ENCODE results near the gene GNG12. TPM values are rescaled to one million over a fixed set of nuclear protein-coding genes. Genes with fewer than 3 reads are reported as not detected.

GNG12 gene
- total RNA-seq, 6 experiments from 2014 or later = 172 to 229 (median 198) TPM

DNA sequence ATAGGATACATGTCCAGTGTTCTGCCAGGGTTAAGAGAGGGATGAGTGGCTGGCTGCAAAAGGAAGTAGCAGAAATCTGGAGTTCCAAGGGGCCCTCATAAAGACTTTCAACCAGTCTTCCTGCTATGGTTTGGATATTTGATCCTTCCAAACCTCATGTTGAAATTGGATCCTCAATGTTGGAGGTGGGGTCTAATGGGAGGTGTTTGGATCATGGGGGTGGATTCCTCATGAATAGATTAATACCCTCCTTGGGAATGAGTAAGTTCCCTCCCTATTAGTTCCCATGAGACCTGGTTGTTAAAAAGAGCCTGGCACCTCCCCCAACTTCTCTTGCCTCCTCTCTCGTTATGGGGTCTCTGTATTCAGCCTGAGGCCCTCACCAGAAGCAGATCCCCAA lies 10.1 kb upstream of the GNG12 start:
- Mint-ChIP-seq H3K27me3 (ENCODE audit: insufficient read depth) (no peaks in the 10 kb centered on the region), H3K27ac (no peak overlapping the region), H3K4me1 (ENCODE audit: low read depth) (peaks cover 44% of the 10 kb centered on the region), H3K9me3 (no peaks in the 10 kb centered on the region), H3K4me3 (no peak overlapping the region), H3K36me3 (ENCODE audit: low read depth) (no peaks in the 10 kb centered on the region)
- TF ChIP-seq, protein P1, sequence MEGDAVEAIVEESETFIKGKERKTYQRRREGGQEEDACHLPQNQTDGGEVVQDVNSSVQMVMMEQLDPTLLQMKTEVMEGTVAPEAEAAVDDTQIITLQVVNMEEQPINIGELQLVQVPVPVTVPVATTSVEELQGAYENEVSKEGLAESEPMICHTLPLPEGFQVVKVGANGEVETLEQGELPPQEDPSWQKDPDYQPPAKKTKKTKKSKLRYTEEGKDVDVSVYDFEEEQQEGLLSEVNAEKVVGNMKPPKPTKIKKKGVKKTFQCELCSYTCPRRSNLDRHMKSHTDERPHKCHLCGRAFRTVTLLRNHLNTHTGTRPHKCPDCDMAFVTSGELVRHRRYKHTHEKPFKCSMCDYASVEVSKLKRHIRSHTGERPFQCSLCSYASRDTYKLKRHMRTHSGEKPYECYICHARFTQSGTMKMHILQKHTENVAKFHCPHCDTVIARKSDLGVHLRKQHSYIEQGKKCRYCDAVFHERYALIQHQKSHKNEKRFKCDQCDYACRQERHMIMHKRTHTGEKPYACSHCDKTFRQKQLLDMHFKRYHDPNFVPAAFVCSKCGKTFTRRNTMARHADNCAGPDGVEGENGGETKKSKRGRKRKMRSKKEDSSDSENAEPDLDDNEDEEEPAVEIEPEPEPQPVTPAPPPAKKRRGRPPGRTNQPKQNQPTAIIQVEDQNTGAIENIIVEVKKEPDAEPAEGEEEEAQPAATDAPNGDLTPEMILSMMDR (IDR thresholded peaks at IDR 0.05) = no peak
- no peak for DNase-seq

DNA sequence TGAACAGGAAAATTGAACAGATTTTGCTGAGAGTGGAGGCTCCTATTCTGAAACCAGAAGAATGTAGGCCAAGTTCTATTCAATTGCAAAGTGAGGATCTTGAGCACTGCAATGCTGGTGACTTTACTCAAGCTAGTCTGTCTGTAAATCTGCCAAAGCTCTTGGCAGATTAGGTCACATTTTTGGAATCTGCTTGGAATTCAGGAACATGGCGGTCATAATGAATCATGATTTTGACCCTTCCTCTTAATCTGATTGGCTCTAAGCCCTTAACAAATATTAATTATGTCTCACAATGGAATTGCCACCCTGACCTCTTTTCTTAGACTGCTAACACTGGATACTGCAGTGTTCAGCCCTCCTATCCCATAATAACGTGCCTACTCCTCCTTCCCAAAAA lies 7.2 kb upstream of the GNG12 start:
- H3K27ac Mint-ChIP-seq = peak overlapping the region; percentile 68
- no peaks in the 10 kb centered on the region for H3K36me3 Mint-ChIP-seq (ENCODE audit: low read depth)
- TF ChIP-seq, protein P1 (IDR thresholded peaks at IDR 0.05) = no peak
- H3K9me3 Mint-ChIP-seq = no peaks in the 10 kb centered on the region
- peak overlapping the region; percentile 30 for H3K4me3 Mint-ChIP-seq
- peaks cover 61% of the 10 kb centered on the region for H3K4me1 Mint-ChIP-seq (ENCODE audit: low read depth)
- DNase-seq = peak; percentile 83
- no peaks in the 10 kb centered on the region for H3K27me3 Mint-ChIP-seq (ENCODE audit: insufficient read depth)

- Mint-ChIP-seq H3K27me3 (ENCODE audit: insufficient read depth) (no peaks in the 10 kb centered on the region), H3K4me1 (ENCODE audit: low read depth) (peaks cover 63% of the 10 kb centered on the region), H3K4me3 (peak overlapping the region; percentile 7), H3K9me3 (no peaks in the 10 kb centered on the region), H3K36me3 (ENCODE audit: low read depth) (no peaks in the 10 kb centered on the region), H3K27ac (peak overlapping the region; percentile 68)
- TF ChIP-seq, protein P1 (IDR thresholded peaks at IDR 0.05) = no peak
- DNase-seq = no peak
Observed at GRCh38 chr1:67839826-67840225, 6.6 kb upstream of the GNG12 start.

DNA sequence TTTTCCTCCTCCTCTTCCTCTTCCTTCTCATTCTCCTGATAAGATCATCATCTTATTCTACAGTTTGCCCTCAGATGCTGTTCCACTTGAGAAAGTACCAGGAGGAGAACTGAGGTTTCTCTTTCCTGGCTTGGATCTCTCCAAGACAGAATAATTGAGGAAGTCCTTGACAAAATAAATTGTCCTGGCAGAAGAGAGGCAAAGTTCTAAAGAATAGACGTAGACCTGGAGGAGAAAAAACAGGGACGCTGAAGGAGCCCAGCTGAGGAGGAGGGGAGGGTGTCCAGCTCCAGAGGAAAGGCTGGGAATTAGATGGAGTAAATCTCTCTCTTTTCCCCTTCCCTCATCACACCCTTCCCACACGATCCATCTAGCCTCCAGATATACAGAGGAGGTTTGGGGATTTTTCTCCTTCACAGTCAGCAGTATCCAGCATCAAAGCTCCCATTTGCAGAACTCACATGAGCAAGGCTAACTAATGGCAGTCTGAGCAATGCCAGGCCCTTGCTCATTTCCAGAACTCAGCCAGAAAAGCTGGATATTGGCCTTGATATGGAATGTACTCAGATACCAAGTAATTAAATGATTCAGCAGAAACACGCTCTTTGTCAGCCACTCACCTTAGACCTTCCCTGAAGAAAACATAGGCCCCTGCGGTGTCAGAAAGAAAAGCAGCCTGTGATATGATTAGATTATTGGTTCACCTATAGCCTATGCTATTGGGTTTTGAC lies 5.1 kb upstream of the GNG12 start:
- TF ChIP-seq, protein P1 (IDR thresholded peaks at IDR 0.05) = no peak
- Mint-ChIP-seq H3K27me3 (ENCODE audit: insufficient read depth) (no peaks in the 10 kb centered on the region), H3K4me1 (ENCODE audit: low read depth) (peaks cover 76% of the 10 kb centered on the region), H3K4me3 (no peak overlapping the region), H3K36me3 (ENCODE audit: low read depth) (no peaks in the 10 kb centered on the region), H3K27ac (peak overlapping the region; percentile 67), H3K9me3 (no peaks in the 10 kb centered on the region)
- peak; percentile 44 for DNase-seq

GRCh38 chr1:67836769-67837168 lies 3.5 kb upstream of the GNG12 start:
- no peaks in the 10 kb centered on the region for H3K9me3 Mint-ChIP-seq
- H3K27ac Mint-ChIP-seq = no peak overlapping the region
- peaks cover 77% of the 10 kb centered on the region for H3K4me1 Mint-ChIP-seq (ENCODE audit: low read depth)
- H3K36me3 Mint-ChIP-seq (ENCODE audit: low read depth) = no peaks in the 10 kb centered on the region; the same call in 1 of the 2 replicates
- no peak overlapping the region for H3K4me3 Mint-ChIP-seq
- no peak for DNase-seq
- H3K27me3 Mint-ChIP-seq (ENCODE audit: insufficient read depth) = peaks cover 3% of the 10 kb centered on the region; the same call in 1 of the 2 replicates
- TF ChIP-seq, protein P1 (IDR thresholded peaks at IDR 0.05) = no peak
